Gastrocnemius medialis (tissue), 4 donors: ENCODE data around the gene FGFRL1.

Experiments used
- POLR2A ChIP-seq, 2 donors: fragments of 450-650 bp; IDR thresholded peaks; one replicate each; pipeline ENCODE4 v1.6.1; 2017; ENCODE audit warnings: antibody characterized with exemption in 2 of 2, mild to moderate bottlenecking in 2 of 2, moderate library complexity in 2 of 2
- TF ChIP-seq, protein P1 (sequence below), 5 experiments: fragments of 450-650 bp in 3 of 5; fragments of 200-600 bp in 2 of 5; sonication (generic) in 2 of 5; IDR thresholded peaks in 4 of 5; conservative IDR thresholded peaks in 1 of 5; 1 replicate in 4 of 5; 2 replicates in 1 of 5; pipeline ENCODE4 v1.5.1; 2016 to 2019; ENCODE audit warnings: antibody characterized with exemption in 5 of 5, mild to moderate bottlenecking in 3 of 5, moderate library complexity in 3 of 5

DNA sequence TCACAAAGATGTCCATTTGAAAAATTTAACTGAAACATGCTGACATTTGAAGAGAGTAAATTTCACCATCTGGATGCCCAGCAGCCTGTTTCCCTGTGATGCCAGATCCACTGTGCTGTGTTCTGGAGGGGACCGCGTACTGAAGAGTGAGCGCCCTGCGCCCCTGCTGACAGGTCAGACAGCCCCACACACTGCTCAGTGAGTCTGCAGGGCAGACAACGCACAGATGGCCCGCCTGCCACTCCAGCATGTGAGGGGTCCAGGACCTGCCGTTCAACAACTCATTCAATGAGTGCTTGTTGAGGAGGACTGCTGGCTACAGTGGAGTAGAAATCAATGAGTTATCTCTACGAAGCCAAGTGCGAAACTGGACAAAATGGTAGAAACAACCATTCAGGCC is 49.2 kb downstream of the FGFRL1 start:
- TF ChIP-seq, protein P1, sequence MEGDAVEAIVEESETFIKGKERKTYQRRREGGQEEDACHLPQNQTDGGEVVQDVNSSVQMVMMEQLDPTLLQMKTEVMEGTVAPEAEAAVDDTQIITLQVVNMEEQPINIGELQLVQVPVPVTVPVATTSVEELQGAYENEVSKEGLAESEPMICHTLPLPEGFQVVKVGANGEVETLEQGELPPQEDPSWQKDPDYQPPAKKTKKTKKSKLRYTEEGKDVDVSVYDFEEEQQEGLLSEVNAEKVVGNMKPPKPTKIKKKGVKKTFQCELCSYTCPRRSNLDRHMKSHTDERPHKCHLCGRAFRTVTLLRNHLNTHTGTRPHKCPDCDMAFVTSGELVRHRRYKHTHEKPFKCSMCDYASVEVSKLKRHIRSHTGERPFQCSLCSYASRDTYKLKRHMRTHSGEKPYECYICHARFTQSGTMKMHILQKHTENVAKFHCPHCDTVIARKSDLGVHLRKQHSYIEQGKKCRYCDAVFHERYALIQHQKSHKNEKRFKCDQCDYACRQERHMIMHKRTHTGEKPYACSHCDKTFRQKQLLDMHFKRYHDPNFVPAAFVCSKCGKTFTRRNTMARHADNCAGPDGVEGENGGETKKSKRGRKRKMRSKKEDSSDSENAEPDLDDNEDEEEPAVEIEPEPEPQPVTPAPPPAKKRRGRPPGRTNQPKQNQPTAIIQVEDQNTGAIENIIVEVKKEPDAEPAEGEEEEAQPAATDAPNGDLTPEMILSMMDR (IDR thresholded peaks at IDR 0.05 in 4 of 5, conservative IDR thresholded peaks at IDR 0.05 in 1 of 5), result no peak
- no peak for TF ChIP-seq POLR2A (IDR thresholded peaks at IDR 0.05)
